Lower leg skin (tissue), 4 donors: Measurements from ENCODE around the gene PSAPL1. TPM values are rescaled to one million over a fixed set of nuclear protein-coding genes. Genes with fewer than 3 reads are reported as not detected.

Experiments
- DNase-seq, 2 donors: peaks; one replicate each; pipeline ENCODE4 v3.0.0-alpha.2; 2019; ENCODE audit warnings: low spot score in 2 of 2
- H3K4me3 ChIP-seq: fragments of 200-600 bp; sonication (generic); 2 replicates; pipeline ENCODE4 v1.5.1; 2017; ENCODE audit warnings: mild to moderate bottlenecking, low read depth; ENCODE audit not compliant: poor library complexity, severe bottlenecking
- POLR2A ChIP-seq, 2 donors: fragments of 450-650 bp; IDR thresholded peaks; one replicate each; pipeline ENCODE4 v1.6.1; 2016 to 2017; ENCODE audit warnings: antibody characterized with exemption in 2 of 2, mild to moderate bottlenecking in 1 of 2, moderate library complexity in 1 of 2
- WGBS, 2 donors: methylation state at CpG; one replicate each; pipeline ENCODE4 v1.1.5; 2018; 5-methylcytosine and 5-hydroxymethylcytosine counted together
- intact Hi-C: fragments of 100-400 bp; cut with DNase I; formaldehyde crosslinking; loops from one replicate; pipeline ENCODE4 v1.15.0; 2023; ENCODE audit warnings: low total_unique reads
- total RNA-seq, 4 donors: library from RNA; depleted of rRNA; stranded (reverse); fragments of >200 nt; gene quantifications; one replicate each; pipeline ENCODE4 v1.1.0, GENCODE V29; 2016
- TF ChIP-seq, protein P1 (sequence below), 3 donors: fragments of 450-650 bp; IDR thresholded peaks; one replicate each; pipeline ENCODE4 v1.5.1; 2016; ENCODE audit warnings: antibody characterized with exemption in 3 of 3, mild to moderate bottlenecking in 3 of 3, moderate library complexity in 2 of 3

PSAPL1 gene
- total RNA-seq, 4 donors from 2014 or later, result 142 to 570 (median 249) TPM

DNA sequence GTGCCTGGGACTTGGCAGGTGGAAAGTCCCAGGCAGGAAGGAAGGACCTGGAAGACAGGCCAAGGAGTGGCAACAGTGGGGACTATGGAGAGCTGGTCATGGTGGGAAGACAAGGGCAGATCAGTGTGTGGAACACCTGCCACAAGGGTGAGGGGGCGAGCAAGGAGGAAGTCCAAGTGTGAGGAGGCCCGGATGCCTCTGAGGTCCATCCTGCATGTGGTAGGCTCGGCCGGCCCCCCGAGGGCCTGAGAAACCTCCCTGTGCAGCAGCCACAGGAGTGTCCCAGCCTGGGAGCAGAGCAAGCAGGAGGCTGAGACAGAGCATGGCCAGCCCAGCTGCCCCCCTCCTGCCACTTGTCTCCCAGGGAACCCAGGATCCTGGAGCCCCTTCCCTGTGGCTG, 40.5 kb upstream of the PSAPL1 start:
- DNase-seq, result no peak
- intact Hi-C loops, result no loop called here
- H3K4me3 ChIP-seq, result no peak overlapping the region
- TF ChIP-seq POLR2A (IDR thresholded peaks at IDR 0.05), result no peak
- TF ChIP-seq, protein P1, sequence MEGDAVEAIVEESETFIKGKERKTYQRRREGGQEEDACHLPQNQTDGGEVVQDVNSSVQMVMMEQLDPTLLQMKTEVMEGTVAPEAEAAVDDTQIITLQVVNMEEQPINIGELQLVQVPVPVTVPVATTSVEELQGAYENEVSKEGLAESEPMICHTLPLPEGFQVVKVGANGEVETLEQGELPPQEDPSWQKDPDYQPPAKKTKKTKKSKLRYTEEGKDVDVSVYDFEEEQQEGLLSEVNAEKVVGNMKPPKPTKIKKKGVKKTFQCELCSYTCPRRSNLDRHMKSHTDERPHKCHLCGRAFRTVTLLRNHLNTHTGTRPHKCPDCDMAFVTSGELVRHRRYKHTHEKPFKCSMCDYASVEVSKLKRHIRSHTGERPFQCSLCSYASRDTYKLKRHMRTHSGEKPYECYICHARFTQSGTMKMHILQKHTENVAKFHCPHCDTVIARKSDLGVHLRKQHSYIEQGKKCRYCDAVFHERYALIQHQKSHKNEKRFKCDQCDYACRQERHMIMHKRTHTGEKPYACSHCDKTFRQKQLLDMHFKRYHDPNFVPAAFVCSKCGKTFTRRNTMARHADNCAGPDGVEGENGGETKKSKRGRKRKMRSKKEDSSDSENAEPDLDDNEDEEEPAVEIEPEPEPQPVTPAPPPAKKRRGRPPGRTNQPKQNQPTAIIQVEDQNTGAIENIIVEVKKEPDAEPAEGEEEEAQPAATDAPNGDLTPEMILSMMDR (IDR thresholded peaks at IDR 0.05), result no peak
- 92% methylated on average over 5 of the region's 5 CpGs for WGBS, 2 donors

DNA sequence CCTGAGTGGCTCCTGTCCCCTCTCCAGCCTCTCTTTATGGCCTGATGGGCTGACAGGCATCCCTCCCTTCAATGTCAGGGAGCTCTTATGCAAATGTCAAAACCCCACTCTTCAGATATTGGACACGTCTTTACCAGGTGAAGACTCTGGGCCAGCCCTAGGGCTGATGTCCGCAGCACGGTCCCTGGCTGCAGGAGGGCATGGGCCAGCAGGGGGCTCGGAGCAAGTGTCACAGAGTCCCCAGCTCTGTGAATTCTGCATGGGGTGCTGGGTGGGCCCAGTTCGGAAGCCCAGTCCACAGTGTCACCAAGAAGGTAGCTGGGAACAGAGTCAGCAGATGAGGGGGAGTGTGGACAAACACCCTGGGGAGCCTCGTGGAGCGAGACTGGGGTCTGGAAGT, 39.6 kb upstream of the PSAPL1 start:
- intact Hi-C loops, result no loop called here
- no peak for DNase-seq
- WGBS, 2 donors, result 73 to 83% methylated on average over 4 to 7 of the region's 7 CpGs

DNA sequence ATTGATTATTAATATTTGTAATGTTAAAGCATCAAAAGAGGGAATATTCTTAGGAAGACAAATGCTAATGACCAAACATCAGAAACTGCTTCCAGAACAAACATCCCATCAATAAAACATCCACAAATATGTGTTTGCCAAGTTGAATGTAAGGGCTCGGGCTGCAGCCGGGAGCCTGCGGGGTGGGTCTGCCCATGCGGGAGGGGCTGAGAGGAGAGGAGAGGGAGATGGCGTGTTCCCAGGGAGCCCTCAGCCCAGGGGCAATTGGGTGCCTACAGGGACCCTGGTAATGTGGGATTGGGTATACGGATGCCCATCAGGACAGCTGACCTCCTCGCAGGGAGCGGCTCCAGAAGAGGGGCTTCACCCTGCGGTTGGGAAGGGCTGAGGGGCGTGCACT, 38.4 kb upstream of the PSAPL1 start:
- 68 to 70% methylated on average over 10 of the region's 10 CpGs for WGBS, 2 donors

More for the DNA sequence above, 39.6 kb upstream of the PSAPL1 start:
- H3K4me3 ChIP-seq, result no peak overlapping the region
- no peak for TF ChIP-seq POLR2A (IDR thresholded peaks at IDR 0.05)
- TF ChIP-seq, protein P1 (IDR thresholded peaks at IDR 0.05), result no peak

DNA sequence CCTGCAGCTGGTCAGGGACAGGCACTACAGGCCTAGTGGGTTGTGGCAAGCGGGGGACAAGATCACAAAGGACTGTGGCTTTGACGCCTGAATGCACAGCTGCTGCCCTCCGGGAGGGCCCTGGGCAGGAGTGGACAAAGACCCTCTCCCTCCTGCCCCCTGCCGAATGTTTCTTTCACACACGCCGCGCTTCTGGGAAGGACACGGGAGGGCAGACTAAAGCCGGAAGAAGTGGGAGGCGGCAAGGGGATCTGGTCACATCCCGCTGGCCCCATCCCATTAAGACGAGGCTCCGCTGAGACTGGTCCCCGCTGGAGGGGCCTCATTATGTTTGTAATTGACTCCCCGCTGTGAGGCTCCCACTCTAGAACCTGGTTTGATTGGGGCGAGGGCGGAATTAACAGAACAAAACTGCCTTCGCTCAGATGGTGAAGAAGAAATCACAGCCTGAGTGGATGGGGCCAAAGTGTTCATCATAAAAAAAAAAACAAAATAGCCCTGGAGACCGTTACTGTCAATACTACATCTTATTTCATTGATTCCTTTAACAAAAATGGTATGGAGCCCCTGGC, 37.8 kb upstream of the PSAPL1 start:
- WGBS, 2 donors, result 76% methylated on average over 19 of the region's 19 CpGs
- no peak overlapping the region for H3K4me3 ChIP-seq
- TF ChIP-seq, protein P1 (IDR thresholded peaks at IDR 0.05), result no peak
- TF ChIP-seq POLR2A (IDR thresholded peaks at IDR 0.05), result no peak
- DNase-seq, result no peak
- intact Hi-C loops, result no loop called here

More for the DNA sequence above, 38.4 kb upstream of the PSAPL1 start:
- DNase-seq, result no peak
- no peak overlapping the region for H3K4me3 ChIP-seq
- TF ChIP-seq POLR2A (IDR thresholded peaks at IDR 0.05), result no peak
- TF ChIP-seq, protein P1 (IDR thresholded peaks at IDR 0.05), result no peak
- intact Hi-C loops, result no loop called here

DNA sequence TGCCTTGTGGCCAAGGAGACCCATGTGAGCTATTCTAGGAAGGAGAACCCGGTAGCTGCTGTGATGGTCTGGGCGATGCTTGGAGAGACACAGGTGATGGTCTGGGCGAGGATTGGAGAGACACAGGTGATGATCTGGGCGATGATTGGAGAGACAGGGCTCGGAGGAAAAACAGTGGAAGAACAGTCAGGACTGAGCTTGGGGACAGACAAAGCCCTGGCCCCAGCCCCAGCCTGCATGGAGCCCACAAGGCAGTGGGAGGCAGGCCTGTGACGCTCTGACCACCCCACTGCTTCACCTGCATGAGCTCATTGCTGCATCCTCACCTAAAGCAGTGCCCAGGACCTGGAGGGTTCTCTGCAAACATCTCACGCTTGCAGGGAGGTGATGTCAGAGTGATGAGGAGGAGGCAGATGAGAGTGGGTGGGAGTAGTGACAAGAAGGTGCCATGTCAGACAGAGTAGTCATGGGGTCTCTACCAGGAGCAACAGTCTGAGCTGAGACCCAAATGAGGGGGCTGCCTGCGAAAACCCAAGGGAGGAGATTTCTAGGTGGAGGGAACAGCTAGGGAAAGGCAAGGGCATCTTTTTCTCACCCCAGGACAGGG, 35.9 kb upstream of the PSAPL1 start:
- TF ChIP-seq POLR2A (IDR thresholded peaks at IDR 0.05), result no peak
- TF ChIP-seq, protein P1 (IDR thresholded peaks at IDR 0.05), result no peak
- no peak for DNase-seq
- no peak overlapping the region for H3K4me3 ChIP-seq
- 86 to 87% methylated on average over 8 of the region's 8 CpGs for WGBS, 2 donors
- intact Hi-C loops, result no loop called here

DNA sequence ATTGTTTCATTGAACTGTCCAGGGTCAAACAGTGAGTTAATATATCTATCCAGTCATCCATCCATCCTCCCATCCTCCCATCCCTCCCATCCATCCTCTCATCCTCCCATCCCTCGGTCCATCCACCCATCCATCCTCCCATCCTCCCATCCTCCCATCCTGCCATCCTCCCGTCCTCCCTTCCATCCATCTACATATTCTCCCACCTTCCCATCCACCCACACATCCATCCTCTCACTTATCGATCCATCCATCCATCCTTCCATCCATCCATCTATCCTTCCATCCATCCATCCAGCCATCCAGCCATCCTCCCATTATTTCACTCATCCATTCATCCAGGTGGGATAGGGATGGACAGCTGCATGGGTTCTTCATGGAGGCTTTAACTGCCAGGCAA, 35.4 kb upstream of the PSAPL1 start:
- 89 to 91% methylated on average over 3 of the region's 3 CpGs for WGBS, 2 donors
- no peak for DNase-seq
- TF ChIP-seq POLR2A (IDR thresholded peaks at IDR 0.05), result no peak
- TF ChIP-seq, protein P1 (IDR thresholded peaks at IDR 0.05), result no peak
- H3K4me3 ChIP-seq, result no peak overlapping the region
- intact Hi-C loops, result no loop called here
